ENCODE data around the gene ANO9.

DNA sequence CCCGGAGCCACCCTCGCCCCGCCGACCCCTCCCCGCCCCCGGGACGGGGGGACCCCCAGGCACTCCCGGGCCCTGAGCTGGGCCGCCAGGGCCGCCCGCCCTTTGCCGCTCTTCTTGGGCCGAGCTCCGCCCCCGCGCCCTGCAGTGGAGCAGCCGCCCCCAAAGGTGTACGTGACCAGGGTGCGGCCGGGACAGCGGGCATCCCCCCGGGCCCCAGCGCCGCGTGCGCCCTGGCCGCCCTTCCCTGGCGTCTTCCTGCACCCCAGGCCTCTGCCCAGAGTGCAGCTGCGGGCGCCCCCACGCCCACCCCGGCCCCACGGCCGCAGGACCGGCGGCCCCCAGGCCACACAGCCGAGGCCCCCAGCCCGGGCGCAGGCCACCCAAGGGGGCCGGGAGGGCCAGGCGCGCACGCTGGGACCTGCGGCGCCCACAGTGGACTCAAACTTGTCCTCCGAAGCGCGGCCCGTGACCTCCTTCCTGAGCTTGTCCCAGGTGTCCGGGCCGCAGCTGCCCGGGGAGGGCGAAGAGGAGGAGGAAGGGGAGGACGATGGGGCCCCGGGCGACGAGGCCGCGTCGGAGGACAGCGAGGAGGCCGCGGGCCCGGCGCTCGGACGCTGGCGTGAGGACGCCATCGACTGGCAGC is 65.2 kb downstream of the ANO9 start:
- TF ChIP-seq CTCF (conservative IDR thresholded peaks at IDR 0.05; ENCODE audit: low read depth, low read length) (no peak), EZH2 (IDR thresholded peaks at IDR 0.05; ENCODE audit: borderline replicate concordance, low read depth, low read length, poor library complexity, severe bottlenecking) (no peak)
